GM21723 (cell line): ENCODE results near the gene C7orf33.

Source experiments
- ATAC-seq: cut with Tn5 transposase; IDR thresholded peaks from one replicate; pipeline ENCODE4 v1.9.1; 2021; ENCODE audit warnings: mild to moderate bottlenecking, moderate library complexity; ENCODE audit not compliant: unreplicated experiment

C7orf33 gene

DNA sequence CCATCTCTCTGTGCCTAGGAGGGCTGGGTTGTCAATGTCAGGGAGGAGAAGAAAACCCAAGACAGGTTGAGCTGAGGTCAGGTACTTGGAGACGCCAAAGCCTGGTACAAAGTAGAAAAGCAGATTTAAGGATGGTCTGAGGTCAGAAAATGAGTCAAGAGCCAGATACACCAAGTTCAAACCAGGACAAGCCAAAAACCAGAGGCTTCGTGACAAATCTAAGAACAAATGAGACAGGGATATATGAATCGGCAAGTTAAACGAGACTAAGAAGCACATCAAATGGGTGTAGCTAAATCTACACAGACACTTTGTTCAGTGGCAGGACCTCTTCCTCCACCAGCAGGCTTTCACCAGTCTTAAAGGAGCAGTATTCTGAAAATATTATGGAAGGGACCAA is 34.2 kb downstream of the C7orf33 start:
- no peak for ATAC-seq

DNA sequence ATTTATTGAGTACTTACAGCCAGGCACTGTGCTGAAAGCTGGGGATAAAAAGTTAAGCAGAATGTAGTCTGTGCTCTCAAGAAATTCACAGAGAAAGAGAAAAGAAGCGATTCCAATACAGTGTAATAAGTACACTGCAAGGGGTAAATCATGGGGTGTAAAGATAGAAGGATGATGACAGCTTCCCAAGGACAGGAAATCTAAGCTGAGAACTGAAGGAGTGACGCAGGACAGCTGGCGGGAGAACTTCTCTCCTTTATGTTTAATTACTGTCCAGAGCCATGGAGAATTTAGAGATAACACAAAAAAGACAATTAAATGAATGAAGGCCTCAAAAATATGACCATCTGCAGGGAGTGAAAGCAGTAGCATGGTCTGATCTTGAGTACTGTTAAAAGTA is 34.8 kb downstream of the C7orf33 start:
- ATAC-seq, result no peak

DNA sequence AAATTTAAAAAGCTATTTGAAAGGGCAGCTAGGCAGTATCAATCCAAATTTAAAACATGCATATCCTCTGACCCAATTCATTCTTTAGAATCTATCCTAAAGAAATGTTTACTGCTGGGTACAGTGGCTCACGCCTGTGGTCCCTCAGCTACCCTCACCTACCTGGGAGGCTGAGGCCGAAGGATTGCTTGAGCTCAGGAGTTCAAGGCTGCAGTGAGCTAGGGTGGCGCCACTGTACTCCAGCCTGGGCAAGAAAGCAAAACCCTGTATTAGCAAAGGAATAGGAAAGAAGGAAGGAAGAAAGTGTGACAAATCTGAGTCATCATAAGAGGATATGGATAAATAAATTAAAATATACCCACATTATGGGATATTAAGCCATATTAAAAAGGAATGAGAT is 36.3 kb downstream of the C7orf33 start:
- no peak for ATAC-seq

DNA sequence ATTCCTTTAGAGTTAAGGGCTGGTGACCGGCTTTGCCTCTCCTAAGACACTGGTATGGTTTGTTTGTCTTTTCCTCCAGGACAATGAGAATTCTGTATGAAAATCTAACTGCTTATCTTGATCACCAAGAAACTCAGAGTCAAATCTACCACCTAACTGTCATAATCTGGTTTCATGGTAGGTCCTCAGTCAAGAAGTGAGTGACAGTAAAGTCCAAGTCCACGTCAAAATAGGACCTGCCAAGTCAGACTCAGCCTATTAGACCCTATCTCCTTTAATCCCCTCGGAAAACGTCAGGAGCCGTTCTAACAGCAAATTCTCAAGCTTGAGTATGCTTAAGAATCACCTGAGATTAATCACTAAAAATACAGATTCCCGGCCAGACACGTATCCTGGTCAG is 37.4 kb downstream of the C7orf33 start:
- ATAC-seq, result no peak

DNA sequence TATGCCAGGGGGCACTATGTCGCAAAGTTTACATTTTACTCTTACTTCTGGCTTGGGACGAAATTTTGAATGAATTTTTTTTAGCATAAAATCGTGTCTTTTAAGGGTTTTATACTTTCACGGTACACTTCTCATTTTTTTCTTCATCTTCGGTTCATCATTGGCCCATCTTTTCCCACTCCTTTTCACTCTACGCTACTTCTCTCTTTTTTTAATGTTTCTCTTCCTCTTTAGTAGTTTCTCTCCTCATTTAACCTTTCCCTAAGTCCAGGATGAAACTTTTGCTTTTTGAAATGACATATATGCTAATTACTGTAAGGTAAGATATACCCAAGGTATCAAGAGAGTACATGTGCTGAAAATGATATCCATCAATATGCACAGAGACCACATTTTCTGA is 39.5 kb downstream of the C7orf33 start:
- ATAC-seq, result no peak

DNA sequence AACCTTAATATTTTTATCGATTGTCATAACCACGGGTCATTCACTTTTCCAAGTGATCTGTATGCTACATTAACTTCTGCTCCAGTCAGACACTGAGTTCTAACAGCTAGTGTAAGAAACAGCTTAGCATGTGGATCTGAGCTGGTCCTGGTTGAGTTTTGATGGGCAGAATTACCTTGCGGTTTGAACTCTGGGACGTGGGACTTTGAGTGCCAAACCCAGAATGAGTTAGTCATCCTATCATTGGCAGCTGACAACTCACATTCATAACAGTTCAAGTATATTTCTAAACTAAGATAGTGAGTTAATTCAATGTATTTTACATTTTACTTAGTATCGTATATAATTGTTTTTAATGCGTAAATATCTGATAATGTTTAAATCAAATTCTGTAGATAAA is 43.2 kb downstream of the C7orf33 start:
- no peak for ATAC-seq

DNA sequence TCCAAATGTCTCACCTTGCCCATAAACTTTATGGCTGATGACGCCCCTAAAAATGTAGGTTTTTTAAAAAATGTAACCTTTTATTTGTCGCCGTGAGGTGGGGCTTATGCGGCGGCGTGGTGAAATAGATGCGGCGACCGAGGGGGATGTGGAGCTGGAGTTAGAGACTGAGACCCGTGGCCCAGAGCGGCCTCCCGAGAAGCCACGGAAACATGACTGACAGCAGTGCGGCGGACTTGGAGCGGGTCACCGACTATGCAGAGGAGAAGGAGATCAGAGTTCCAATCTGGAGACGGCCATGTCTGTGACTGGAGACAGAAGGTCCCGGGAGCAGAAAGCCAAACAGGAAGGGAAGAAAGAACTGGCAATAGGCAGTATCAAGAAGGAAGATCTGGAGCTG is 46.5 kb downstream of the C7orf33 start:
- ATAC-seq, result no peak

DNA sequence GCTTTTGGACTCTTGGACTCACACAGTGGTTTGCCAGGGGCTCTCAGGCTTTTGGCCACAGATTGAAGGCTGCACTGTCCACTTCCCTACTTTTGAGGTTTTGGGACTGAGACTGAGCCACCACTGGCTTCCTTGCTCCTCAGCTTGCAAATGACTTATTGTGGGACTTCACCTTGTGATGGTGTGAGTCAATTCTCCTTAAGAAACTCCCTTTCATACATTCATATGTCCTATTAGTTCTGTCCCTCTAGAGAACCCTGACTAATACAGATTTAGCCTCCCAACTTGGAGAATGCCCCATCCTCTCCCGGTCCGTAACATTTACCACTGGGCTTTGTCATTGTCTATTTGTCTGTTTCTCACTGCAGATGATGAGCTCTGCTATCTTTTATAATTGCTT is 55.3 kb downstream of the C7orf33 start:
- no peak for ATAC-seq

DNA sequence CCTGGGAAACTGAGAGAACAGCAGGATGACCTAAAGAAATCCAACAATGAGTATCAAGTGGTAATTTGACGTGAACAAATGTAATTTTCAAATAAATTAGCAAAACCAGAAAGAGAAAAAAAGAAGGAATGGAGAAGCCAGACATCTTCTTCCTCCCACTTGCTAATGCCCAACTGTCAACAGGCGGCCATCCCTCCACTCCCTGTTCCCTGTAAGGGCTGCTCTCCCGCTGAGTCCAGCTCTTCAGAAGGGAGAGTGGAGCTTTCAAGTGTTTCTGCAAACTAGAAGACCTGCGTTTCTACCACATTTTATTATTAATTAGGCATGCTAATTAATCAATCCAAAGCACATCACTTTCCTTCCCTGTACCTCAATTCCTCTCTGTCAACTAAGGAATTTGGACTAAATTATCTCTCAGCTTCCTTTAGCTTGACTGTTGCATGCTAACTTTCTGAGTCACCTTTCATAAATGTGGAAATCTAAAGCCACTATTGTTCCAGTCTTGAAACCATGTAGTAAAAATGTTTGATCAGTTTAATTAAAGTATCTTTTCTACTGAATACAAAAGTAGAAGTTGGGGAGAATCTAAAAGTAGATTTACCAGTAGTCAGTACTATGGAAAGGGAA is 59.8 kb downstream of the C7orf33 start:
- ATAC-seq, result no peak

DNA sequence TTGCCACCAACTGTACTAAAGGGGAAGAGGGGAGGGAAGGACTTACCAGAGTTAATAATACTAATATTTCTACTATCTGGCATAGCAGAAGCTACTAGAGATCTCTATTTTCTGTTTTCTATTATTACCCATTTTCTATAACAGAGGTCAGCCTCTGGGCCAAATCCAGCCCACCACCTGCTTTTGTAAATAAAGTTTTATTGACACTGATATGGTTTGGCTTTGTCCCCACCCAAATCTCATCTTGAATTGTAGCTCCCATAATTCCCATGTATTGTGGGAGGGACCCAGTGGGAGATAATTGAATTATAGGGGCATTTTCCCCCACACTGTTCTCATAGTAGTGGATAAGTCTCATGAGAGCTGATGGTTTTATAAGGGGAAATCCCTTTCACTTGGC is 62.2 kb downstream of the C7orf33 start:
- no peak for ATAC-seq

DNA sequence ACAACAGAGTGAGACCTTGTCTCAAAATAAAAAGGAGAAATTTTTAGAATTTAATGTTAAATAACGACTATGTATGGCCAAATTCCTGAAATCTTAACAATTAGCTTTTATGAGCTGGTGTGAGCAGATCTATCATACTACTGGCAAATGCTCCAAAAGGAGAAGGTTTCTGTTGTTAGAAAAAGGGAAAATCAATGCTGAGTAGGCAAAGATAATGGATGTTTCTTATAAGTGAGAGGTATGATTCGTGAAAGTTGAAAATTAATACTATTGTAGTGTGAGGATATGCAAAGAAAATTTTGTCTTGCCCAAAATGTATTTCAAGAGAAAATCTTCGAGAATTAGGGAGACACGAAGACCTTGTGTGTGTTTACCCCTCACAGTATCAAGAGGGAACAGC is 67.4 kb downstream of the C7orf33 start:
- ATAC-seq, result no peak

DNA sequence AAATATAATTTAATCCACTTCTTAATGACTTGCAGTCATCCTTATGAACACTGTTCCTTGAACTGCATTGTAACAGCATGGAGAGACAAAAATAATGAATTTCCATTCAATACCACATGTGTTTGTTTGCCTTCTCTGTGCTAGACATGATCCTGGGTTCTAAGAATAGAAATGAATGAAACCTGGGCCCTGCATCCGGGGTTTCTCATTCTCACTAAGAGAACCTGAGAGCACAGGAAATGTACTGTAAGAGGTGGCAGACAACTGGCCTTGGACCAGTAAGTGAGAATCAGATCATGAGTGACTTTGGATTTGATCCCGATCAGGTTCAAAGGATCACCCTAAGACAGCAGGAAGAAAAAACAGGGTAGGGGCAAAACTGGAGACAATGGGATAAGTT is 70.9 kb downstream of the C7orf33 start:
- no peak for ATAC-seq

DNA sequence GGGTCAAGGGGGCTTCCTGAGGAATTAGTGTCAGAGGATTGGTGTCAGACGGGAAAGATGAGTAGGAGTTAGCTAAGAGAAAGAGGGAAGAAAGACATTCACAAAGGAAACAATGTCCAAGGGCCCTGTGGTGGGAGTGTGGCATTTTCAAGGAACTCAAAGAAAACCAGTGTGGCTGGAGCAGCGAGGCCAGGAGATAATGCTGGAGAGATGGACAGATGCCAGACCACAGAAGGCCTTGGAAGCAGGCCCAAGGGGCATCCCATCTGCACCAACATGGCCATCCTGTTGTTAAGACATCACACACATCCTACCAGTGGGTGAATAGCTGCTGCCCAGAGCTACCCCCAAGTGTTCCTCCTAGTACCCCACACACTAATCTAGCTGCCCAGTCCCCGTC is 72.1 kb downstream of the C7orf33 start:
- no peak for ATAC-seq

DNA sequence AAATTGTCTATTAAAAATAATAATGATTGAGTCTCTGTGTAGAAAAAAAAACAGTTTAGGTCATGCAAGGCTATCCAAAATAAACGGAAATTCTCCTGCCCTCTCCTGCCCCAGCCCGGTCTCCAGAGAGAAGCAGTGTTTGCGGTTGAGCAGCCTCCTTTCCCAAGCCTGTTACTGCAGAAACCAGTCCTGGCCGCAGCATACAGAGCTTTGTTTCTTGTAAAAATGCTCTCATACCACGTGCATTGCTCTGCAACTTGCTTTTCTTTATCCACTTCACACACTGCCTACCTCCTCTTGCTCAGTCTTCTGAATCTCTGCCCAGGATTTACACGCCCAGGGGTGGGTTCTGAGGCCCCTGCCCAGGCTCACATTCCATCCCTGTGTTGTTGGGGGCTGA is 73.8 kb downstream of the C7orf33 start:
- no peak for ATAC-seq

DNA sequence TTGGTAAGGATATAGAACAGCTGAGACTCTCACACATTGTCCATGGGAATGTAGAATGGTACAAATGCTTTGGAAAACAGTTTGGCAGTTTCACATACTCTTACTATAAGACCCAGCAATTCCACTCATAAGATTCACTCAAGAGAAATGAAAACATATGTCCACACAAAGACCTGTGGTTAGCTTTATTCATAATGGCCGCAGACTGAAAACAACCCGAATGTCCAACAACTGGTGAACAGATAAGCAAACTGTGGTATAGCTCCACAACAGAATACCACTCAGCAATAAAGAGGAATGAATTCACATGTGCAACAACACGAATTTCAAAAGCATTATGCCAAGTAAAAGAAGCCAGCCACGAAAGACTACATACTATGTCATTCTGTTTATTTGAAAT is 74.7 kb downstream of the C7orf33 start:
- ATAC-seq, result no peak
